Measurements from ENCODE around the gene KAZALD1. TPM values are rescaled to one million over a fixed set of nuclear protein-coding genes. Genes with fewer than 3 reads are reported as not detected.
A peak's percentile ranks its signal among the peaks of the same experiment; 100 is the strongest.

Gene KAZALD1
- total and polyA plus RNA-seq, 10 of the 15 experiments (the other 5 are each of a cell fraction or from before 2014, with no cell fraction given), result 0.10 to 4.3 (median 1.9) TPM

- TF ChIP-seq POLR2A (IDR thresholded peaks at IDR 0.05; ENCODE audit: low read depth, low read length), result peak; percentile 77
- TF ChIP-seq JUND (IDR thresholded peaks at IDR 0.05; ENCODE audit: low read depth, low read length), result no peak
- TF ChIP-seq YY1 (IDR thresholded peaks at IDR 0.05; ENCODE audit: low read depth, low read length), result no peak
- TF ChIP-seq DPF2 (IDR thresholded peaks at IDR 0.05), result peak; percentile 88
- TF ChIP-seq ZBTB4 (CRISPR knock-in tag; IDR thresholded peaks at IDR 0.05), result no peak
- TF ChIP-seq MTA2 (IDR thresholded peaks at IDR 0.05; ENCODE audit: low read depth), result no peak
- TF ChIP-seq, protein P1, sequence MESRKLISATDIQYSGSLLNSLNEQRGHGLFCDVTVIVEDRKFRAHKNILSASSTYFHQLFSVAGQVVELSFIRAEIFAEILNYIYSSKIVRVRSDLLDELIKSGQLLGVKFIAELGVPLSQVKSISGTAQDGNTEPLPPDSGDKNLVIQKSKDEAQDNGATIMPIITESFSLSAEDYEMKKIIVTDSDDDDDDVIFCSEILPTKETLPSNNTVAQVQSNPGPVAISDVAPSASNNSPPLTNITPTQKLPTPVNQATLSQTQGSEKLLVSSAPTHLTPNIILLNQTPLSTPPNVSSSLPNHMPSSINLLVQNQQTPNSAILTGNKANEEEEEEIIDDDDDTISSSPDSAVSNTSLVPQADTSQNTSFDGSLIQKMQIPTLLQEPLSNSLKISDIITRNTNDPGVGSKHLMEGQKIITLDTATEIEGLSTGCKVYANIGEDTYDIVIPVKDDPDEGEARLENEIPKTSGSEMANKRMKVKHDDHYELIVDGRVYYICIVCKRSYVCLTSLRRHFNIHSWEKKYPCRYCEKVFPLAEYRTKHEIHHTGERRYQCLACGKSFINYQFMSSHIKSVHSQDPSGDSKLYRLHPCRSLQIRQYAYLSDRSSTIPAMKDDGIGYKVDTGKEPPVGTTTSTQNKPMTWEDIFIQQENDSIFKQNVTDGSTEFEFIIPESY (IDR thresholded peaks at IDR 0.05), result no peak
- peak; percentile 71 for TF ChIP-seq NRF1 (conservative IDR thresholded peaks at IDR 0.05; ENCODE audit: low read depth, low read length)
- TF ChIP-seq SIN3A (IDR thresholded peaks at IDR 0.05; ENCODE audit: low read depth, low read length), result no peak
- peak; percentile 29 for TF ChIP-seq KLF5 (IDR thresholded peaks at IDR 0.05; ENCODE audit: partially characterized antibody)
- TF ChIP-seq CREM (IDR thresholded peaks at IDR 0.05; ENCODE audit: low read depth), result no peak
- no peak for TF ChIP-seq NR2C1 (IDR thresholded peaks at IDR 0.05)
- TF ChIP-seq HSF1 (IDR thresholded peaks at IDR 0.05; ENCODE audit: low read depth, low read length), result no peak
- TF ChIP-seq IRF3 (IDR thresholded peaks at IDR 0.05), result no peak
- TF ChIP-seq CBX3 (IDR thresholded peaks at IDR 0.05; ENCODE audit: borderline replicate concordance, low read depth), result no peak
- no peak for TF ChIP-seq FOS (IDR thresholded peaks at IDR 0.05; ENCODE audit: borderline replicate concordance, extremely low read depth, insufficient read length)
- no peak for TF ChIP-seq ZNF622 (IDR thresholded peaks at IDR 0.05)
- TF ChIP-seq, protein P2, sequence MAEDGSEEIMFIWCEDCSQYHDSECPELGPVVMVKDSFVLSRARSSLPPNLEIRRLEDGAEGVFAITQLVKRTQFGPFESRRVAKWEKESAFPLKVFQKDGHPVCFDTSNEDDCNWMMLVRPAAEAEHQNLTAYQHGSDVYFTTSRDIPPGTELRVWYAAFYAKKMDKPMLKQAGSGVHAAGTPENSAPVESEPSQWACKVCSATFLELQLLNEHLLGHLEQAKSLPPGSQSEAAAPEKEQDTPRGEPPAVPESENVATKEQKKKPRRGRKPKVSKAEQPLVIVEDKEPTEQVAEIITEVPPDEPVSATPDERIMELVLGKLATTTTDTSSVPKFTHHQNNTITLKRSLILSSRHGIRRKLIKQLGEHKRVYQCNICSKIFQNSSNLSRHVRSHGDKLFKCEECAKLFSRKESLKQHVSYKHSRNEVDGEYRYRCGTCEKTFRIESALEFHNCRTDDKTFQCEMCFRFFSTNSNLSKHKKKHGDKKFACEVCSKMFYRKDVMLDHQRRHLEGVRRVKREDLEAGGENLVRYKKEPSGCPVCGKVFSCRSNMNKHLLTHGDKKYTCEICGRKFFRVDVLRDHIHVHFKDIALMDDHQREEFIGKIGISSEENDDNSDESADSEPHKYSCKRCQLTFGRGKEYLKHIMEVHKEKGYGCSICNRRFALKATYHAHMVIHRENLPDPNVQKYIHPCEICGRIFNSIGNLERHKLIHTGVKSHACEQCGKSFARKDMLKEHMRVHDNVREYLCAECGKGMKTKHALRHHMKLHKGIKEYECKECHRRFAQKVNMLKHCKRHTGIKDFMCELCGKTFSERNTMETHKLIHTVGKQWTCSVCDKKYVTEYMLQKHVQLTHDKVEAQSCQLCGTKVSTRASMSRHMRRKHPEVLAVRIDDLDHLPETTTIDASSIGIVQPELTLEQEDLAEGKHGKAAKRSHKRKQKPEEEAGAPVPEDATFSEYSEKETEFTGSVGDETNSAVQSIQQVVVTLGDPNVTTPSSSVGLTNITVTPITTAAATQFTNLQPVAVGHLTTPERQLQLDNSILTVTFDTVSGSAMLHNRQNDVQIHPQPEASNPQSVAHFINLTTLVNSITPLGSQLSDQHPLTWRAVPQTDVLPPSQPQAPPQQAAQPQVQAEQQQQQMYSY (CRISPR knock-in tag; IDR thresholded peaks at IDR 0.05), result no peak
- TF ChIP-seq RAD21 (IDR thresholded peaks at IDR 0.05; ENCODE audit: insufficient read depth, low read depth, low read length), result no peak
- peak; percentile 44 for TF ChIP-seq MEF2B (IDR thresholded peaks at IDR 0.05; ENCODE audit: partially characterized antibody, poor library complexity, severe bottlenecking)
These were observed 702 bp upstream of the KAZALD1 start (continued) for GRCh38 chr10:101060951-101061623.

All from GM12878 (cell line).